Left ventricle myocardium superior (tissue), 1 donor: ENCODE data around the gene FIGNL2. TPM values are rescaled to one million over a fixed set of nuclear protein-coding genes. Genes with fewer than 3 reads are reported as not detected.
"Not testable (repeated sequence)": the region's sequence is repeated elsewhere in the genome, so short reads cannot be mapped to it uniquely, and the experiment has no call there.

Experiments used
- ATAC-seq: fragments of 200-7000 bp; cut with Tn5 transposase; one replicate; pipeline ENCODE4 v1.9.1; 2020; ENCODE audit warnings: mild to moderate bottlenecking, moderate library complexity
- DNase-seq: peaks from one replicate; pipeline ENCODE4 v3.0.0-alpha.2; 2020
- intact Hi-C: fragments of 100-400 bp; cut with micrococcal nuclease; formaldehyde crosslinking; loops from one replicate; pipeline ENCODE4 v1.11.0; 2022
- total RNA-seq: library from RNA; stranded (reverse); fragmentation: NEBNext Ultra II Directional; extraction: Animal tissue kit (Norgen Biotek cat#: 25700); gene quantifications from one replicate; pipeline ENCODE4 v1.2.1, GENCODE V29; 2021
- donor health status: DM: no; HTN: yes; CAD: no; lungs with severe emphysema.

FIGNL2 gene
- total RNA-seq, 1 donor from 2014 or later: 0.35 TPM

- DNase-seq (no peak), ATAC-seq (peak; percentile 85)
- intact Hi-C loops: no loop called here
These were observed 9.1 kb downstream of the FIGNL2 start for GRCh38 chr12:51839310-51839947.

GRCh38 chr12:51838762-51839161 lies 9.8 kb downstream of the FIGNL2 start:
- ATAC-seq: peak; percentile 58
- DNase-seq: no peak
- intact Hi-C loops: no loop called here

- ATAC-seq (no peak), DNase-seq (no peak)
- intact Hi-C loops: no loop called here
These were observed 10.5 kb downstream of the FIGNL2 start for GRCh38 chr12:51838036-51838435.

- DNase-seq (no peak), ATAC-seq (no peak)
- intact Hi-C loops: no loop called here
These were observed 11.2 kb downstream of the FIGNL2 start for GRCh38 chr12:51837286-51837685.

GRCh38 chr12:51836827-51837173 lies 11.7 kb downstream of the FIGNL2 start:
- DNase-seq (no peak), ATAC-seq (no peak)
- intact Hi-C loops: no loop called here

- ATAC-seq: no peak
- intact Hi-C loops: no loop called here
These were observed 12.3 kb downstream of the FIGNL2 start for GRCh38 chr12:51836041-51836826.

GRCh38 chr12:51834411-51834810 lies 14.1 kb downstream of the FIGNL2 start:
- ATAC-seq (no peak), DNase-seq (no peak)
- intact Hi-C loops: no loop called here

More at GRCh38 chr12:51836041-51836826, 12.3 kb downstream of the FIGNL2 start:
- no peak for DNase-seq

- DNase-seq: no peak
- intact Hi-C loops: no loop called here
- no peak for ATAC-seq
These were observed 14.9 kb downstream of the FIGNL2 start for GRCh38 chr12:51833448-51834227.

GRCh38 chr12:51832354-51833107 lies 16.0 kb downstream of the FIGNL2 start:
- intact Hi-C loops: no loop called here
- DNase-seq (no peak), ATAC-seq (no peak)

- DNase-seq, intact Hi-C loops, ATAC-seq: not testable (repeated sequence)
These were observed 16.7 kb downstream of the FIGNL2 start for GRCh38 chr12:51831817-51832216.

GRCh38 chr12:51829641-51830040 lies 18.9 kb downstream of the FIGNL2 start:
- intact Hi-C loops: no loop called here
- DNase-seq (no peak), ATAC-seq (no peak)

GRCh38 chr12:51829011-51829481 lies 19.5 kb downstream of the FIGNL2 start:
- intact Hi-C loops: no loop called here
- ATAC-seq (no peak), DNase-seq (no peak)

- DNase-seq (no peak), ATAC-seq (peak; percentile 15)
- intact Hi-C loops: no loop called here
These were observed 20.3 kb downstream of the FIGNL2 start for GRCh38 chr12:51827925-51828818.

- DNase-seq: no peak
- no peak for ATAC-seq
- intact Hi-C loops: no loop called here
These were observed 21.6 kb downstream of the FIGNL2 start for GRCh38 chr12:51826881-51827280.

GRCh38 chr12:51825216-51825615 lies 23.3 kb downstream of the FIGNL2 start:
- no peak for ATAC-seq
- intact Hi-C loops: no loop called here
- no peak for DNase-seq

GRCh38 chr12:51823875-51824565 lies 24.5 kb downstream of the FIGNL2 start:
- DNase-seq (no peak), ATAC-seq (peak; percentile 47)
- intact Hi-C loops: no loop called here

- intact Hi-C loops: no loop called here
- no peak for ATAC-seq
These were observed 25.6 kb downstream of the FIGNL2 start for GRCh38 chr12:51822956-51823355.

GRCh38 chr12:51822261-51822616 lies 26.3 kb downstream of the FIGNL2 start:
- DNase-seq (no peak), ATAC-seq (no peak)
- intact Hi-C loops: no loop called here

More at GRCh38 chr12:51822956-51823355, 25.6 kb downstream of the FIGNL2 start:
- DNase-seq: no peak
